Ureter (tissue), 1 donor: ENCODE measurements around the gene RELL2. TPM values are rescaled to one million over a fixed set of nuclear protein-coding genes. Genes with fewer than 3 reads are reported as not detected.

Experiments
- DNase-seq: peaks from one replicate; pipeline ENCODE4 v3.0.0-alpha.2; 2020; ENCODE audit warnings: low spot score
- total RNA-seq: library from RNA; stranded (reverse); gene quantifications from one replicate; pipeline ENCODE4 v1.2.4, GENCODE V29; 2023
- donor health status: DM: yes; HTN: yes; CAD: no.

The RELL2 gene
- total RNA-seq, 1 donor from 2014 or later: 4.4 TPM

GRCh38 chr5:141618804-141619554 is 17.8 kb upstream of the RELL2 start, which contains the start of gene DIAPH1:
DIAPH1 (minus strand) TSS chr5:141619000; CDS start chr5:141618914, 86 bp downstream.
- DNase-seq: peak; percentile 97

GRCh38 chr5:141623186-141623585 is 13.6 kb upstream of the RELL2 start:
- DNase-seq: no peak

- DNase-seq: no peak
Observed at GRCh38 chr5:141623611-141624010, 13.2 kb upstream of the RELL2 start.

GRCh38 chr5:141628175-141628788 is 8.5 kb upstream of the RELL2 start:
- DNase-seq: no peak

GRCh38 chr5:141630570-141631140 is 6.1 kb upstream of the RELL2 start:
- no peak for DNase-seq

- DNase-seq: no peak
Observed at GRCh38 chr5:141632650-141633049, 4.1 kb upstream of the RELL2 start.

GRCh38 chr5:141633871-141634561 is 2.8 kb upstream of the RELL2 start:
- DNase-seq: no peak

GRCh38 chr5:141634720-141635119 is 2.1 kb upstream of the RELL2 start:
- DNase-seq: no peak

GRCh38 chr5:141635646-141636045 is 1.2 kb upstream of the RELL2 start:
- DNase-seq: no peak

GRCh38 chr5:141636106-141636412 is 738 bp upstream of the RELL2 start:
- no peak for DNase-seq

- DNase-seq: peak; percentile 44
Observed at GRCh38 chr5:141637123-141637766, 448 bp downstream of the RELL2 start.

- peak; percentile 69 for DNase-seq
Observed at GRCh38 chr5:141637767-141638419, 1.1 kb downstream of the RELL2 start.

- DNase-seq: no peak
Observed at GRCh38 chr5:141638771-141639170, 2.0 kb downstream of the RELL2 start.

- DNase-seq: no peak
Observed at GRCh38 chr5:141639357-141640050, 2.7 kb downstream of the RELL2 start.

GRCh38 chr5:141640051-141640415 is 3.2 kb downstream of the RELL2 start:
- no peak for DNase-seq

- no peak for DNase-seq
Observed at GRCh38 chr5:141640698-141641097, 3.9 kb downstream of the RELL2 start.

GRCh38 chr5:141641634-141642267 is 5.0 kb downstream of the RELL2 start:
- no peak for DNase-seq

- DNase-seq: no peak
Observed at GRCh38 chr5:141646026-141646425, 9.2 kb downstream of the RELL2 start.

GRCh38 chr5:141647242-141647641 is 10.4 kb downstream of the RELL2 start:
- no peak for DNase-seq

GRCh38 chr5:141647851-141648250 is 11.1 kb downstream of the RELL2 start:
- DNase-seq: no peak
